Measurements from ENCODE around the gene RAI1.

RAI1 gene

DNA sequence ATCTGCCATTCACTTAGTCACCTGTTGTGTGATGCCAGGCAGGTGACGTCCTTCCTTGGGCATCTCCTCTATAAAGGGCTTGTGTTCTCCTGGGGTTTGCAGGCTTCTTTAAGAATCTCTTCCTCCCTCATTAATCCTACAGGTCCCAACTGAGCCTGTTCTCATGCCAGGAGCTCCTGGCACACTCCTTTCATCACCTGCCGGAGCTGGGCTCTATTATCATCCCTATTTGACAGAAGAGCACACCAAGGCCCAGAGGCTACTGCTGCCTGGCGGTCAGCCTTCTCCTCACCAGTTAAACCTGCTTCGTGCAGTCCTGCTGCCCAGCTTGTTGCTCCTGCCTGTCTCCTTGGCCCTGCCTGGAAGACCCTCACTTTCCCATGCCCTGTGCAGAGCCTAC lies 51.2 kb downstream of the RAI1 start:
- no peak for DNase-seq (ENCODE audit: low read depth)

DNA sequence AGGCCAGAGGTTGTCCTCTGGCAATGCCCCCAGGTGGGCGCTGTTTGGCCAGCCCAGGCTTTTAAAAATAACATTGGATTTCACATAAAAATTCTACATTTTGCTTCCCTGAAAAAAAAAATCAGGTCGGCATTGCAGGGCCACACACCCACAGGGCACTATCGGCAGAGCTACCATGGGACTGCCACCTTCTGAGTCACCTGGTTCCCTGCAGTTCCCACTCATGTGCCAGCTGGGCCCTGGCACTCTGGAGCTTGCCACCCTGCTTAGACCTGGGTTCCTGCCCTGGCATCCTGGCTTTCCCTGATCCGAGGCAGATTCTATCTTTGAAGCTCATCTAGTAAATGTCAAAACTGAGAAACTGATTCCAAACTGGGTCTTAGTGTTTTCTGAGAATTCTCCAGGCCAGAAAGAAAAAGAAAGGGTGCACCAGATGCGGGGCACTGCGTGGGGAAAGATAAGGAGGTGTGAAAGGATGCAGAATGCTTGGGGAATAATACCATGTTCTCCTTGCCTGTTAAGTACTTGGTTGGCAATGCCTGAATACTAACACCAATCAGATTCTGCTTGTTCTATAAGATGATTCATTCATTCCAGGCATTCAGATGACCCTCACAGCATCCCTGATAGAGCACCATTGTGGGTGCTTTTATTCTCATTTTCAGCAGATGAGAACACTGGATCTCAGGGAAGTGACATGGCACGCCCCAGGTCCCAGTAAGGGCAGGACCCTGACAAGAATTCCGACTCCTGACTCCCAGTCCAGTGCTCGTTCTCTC lies 51.8 kb downstream of the RAI1 start:
- no peak for DNase-seq (ENCODE audit: low read depth)

DNA sequence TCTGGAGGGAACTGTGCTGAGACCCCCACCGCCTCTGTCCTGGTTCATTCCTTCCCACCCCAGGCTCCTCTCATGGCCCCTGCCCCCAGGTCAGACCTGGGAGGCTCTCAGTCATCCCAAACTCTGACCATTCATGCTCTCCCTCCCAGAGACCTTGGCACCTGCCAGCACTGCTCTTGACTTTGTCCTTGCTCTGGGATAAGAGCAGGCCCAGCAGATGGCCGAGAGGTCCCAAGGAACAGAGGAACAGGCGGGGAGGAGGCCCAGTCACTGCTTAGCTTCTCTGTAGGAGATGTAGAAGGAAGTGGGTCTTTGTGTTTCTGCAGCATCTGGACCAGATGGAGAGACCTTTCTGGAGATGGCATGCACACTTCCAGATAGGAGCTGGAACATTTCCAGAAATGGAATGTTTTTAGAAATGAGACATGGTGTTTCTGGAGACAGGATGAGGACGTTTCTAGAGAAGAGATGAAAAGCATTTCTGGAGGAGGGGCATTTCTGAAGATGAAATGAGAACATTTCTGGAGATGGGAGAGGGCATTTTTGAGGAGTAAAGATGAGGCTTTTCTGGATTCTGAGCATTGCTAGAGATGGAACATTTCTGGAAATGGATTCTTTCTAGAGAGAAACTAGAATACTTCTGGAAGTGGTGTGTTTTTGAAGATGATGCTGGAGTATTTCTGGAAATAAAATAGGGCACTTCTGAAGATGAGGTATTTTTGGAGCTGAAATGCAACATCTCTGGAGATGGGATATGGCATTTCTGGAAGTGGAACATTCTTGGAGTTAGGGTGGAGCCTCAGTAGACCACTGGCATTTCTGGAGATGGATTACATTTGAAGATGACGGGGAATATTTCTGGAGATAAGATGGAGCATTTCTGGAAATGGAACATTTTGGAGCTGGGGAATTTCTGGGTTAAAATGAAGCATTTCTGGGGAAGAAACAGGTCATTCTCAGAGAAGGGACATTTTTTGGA lies 55.2 kb downstream of the RAI1 start:
- no peak for DNase-seq (ENCODE audit: low read depth)

DNA sequence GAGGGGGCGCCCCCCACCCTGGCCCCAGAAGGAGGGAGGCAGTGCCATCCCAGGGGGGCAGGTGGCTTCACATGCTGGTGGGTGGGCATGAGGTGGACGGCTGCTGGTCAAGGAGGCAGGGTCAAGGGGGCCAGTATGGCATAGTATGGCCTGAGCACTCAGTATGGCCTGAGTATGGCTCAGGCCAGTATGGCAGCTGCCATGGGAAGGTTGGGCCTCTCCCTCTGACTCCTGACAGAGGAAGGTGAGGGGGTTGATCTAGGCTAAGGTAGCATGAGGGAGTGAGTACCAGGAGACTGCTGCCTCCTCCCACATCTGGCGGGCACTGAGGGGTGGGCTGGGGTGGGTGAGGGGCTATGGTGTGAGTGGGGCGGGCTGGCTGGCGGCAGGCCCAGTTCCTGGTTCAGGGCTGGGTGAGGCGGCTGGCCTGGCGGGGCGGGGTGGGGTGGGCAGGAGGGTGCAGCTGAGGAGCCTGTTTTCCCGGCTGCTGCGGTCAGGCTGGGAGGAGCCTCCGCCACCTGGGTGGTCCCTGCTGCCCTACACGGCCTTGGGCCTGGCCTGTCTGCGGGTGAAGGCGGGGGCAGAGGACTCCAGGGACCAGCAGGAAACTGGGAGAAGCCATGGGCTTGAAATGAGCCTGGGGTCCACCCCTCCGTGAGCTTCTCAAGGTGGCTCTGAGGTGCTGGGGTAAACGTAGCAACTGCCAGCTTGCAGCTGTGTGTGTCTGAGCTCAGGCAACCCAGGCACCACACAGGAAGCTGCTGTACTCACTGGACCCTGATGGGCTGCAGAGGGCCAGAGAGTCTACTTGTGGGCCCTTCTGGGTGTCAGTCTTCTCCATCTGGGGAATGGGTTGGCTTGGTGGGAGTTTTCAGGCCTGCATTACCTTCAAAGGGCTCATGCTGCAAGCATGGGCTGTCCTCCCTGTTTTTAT lies 57.0 kb downstream of the RAI1 start:
- DNase-seq (ENCODE audit: low read depth) = no peak

DNA sequence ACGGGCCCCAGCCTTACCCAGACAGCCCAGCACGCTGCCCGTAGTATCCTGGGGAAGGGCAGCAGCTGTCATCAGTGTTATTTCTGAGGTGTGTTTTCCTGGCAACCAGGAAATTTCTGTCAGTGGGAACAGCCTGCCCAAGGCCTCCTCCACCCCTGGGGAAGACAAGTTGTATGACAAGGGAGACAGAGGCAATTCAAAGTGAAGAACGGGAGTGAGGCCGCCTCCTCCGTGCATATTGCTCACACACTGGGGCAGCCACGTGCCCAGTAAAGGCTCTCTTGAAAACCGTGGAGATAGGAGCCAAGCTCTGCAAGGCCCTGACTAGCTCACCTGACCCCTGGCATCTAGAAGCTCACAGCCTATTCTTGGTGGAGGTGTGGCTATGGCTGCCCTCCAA lies 57.6 kb downstream of the RAI1 start:
- no peak for DNase-seq (ENCODE audit: low read depth)

DNA sequence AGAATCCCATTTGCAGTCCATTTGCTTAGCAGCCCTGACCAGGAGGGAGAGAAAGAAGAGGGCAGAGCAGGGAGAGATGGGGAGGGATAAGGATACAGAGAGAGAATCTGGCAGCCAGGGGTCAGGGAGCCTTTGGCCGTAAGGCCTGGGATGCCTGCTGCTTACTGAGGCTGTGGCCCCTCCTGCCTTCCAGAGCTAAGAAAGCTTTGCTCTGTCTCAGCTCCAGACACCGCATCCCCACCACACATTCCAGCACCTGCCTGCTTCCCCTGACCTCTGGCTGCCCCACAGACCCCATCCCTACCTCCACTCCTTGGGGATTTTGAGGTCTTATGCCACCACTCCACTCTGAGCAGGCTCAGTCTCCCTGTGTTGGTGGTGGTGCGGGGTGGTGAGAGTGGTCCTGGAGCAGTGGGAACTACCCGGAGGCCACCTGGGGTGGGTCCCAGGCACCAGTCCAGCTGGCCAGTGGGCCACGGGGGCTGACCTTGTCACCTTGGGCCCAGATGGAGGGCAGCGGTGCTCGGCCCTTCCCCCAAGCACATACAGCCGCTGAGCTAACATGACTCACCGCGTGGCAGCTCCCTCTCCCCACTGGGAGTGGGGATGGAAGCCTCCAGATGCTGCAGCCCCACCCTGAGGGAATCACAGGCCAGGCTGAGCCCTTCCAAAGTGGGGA lies 58.3 kb downstream of the RAI1 start:
- DNase-seq (ENCODE audit: low read depth) = no peak

DNA sequence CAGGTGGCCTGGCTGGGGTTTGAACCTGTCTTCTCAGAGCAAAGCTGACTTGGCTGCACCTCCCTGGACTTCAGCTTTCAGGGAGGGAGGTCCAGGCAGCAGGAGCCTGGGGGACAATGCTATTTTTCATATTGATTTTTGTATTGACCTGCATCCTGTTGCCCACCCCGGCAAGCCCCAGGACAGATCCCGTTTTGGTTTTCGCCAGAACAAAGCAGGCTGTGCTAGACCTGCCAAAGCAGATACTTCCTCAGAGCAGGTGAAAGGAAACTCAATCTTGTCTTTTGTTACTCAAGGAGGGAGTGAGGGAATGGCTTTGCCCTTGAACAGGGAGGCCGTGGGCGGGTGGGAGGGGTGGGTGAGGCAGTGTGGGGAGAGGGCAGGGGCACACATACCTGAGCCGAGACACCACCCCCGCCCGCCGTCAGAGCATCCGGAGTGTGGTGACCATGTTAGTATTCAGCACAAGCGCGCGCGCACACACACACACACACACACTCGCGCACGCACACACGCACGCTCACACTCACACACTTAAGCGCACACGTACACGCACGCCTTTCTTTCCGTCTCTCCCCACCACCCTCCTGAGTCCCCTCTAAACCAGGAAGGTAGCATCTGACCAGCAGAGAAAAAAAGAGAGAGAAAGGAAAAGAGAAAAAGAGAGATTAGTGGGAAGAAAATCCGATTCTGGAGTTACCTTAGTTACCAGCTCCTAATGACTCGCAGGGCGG lies 59.5 kb downstream of the RAI1 start:
- DNase-seq (ENCODE audit: low read depth) = no peak

DNA sequence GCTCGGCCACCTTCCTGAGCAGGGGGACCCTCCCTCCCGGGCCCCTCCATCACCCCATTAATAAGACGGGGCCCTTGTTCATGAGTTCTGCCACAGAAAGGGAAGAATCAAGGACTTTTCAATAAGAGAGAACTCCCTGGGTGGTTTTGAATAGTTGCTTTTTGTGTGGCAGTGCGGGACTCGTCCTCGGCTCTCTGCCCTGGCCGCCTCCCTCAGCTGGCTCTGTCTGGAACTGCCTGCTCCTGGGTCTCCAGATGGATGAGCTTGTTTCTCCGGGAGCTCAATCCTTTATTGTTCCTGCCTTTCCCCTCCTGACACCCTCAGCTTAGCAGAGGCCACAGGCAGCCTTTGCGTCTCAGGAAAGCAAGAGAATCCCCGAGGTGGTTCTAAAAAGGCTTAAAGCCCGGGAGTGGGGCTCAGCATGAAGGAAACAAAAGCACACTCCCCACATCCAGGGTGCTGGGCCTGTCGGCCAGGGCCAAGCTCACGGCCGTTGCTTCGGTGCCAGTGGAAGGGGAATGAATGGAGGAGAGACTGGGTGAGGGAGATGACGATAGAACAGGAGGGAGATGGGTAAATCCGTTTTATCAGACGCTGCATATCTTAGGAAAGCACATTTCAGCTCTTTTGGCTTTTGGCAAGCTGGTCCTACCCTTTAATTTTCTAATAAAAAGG lies 60.2 kb downstream of the RAI1 start:
- no peak for DNase-seq (ENCODE audit: low read depth)

DNA sequence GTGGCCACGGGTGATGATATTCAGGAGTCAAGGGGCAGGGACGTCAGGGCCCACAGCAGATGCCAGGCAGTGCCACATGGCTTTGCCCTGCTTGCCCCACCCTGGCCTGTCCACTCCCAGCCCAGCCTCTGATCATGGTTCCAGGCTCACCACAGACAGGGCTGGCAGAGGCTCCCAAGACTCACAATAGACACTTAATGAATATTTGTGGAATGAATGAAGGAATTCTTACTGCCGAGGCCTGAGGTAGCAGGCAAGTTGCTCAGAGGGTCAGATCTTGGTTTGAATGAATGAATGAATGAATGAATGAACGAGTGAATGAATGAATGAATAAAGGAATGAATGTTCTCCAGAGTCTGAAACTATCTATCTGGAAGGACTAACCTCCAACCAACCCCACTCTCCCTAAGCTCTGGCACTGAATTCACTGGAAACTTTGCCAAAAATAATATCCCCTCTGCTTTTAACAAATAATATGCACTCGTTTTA lies 60.9 kb downstream of the RAI1 start:
- DNase-seq (ENCODE audit: low read depth) = no peak

DNA sequence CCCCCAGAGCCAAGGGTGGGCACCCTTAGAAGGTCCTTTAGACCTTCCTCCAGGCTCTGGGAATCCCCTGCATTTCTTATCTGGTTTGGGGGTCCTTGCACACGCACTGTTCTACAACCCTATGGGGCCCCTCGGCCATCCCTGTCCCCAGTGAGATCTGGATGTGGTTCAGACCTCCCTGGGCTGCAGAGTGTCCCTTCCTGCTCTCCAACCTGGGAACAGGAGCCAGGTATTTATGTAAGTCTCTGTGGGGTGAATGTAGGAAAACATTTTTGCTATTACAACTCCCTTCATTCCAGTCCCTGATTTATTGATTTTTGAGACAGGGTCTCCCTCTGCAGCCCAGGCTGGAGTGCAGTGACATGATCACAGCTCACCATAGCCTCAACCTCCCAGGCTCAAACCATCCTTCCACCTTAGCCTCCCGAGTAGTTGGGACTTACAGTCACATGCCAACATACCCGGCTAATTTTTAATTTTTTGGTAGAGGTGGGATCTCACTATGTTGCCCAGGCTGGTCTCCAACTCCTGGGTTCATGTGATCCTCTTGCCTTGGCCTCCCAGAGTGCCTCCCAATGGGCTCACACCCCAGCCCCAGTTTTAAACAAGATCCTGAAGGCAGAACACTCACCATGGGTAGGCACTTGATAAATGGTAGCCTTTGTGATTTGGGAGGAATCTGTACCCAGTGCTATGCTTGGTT lies 61.6 kb downstream of the RAI1 start:
- no peak for DNase-seq (ENCODE audit: low read depth)

DNA sequence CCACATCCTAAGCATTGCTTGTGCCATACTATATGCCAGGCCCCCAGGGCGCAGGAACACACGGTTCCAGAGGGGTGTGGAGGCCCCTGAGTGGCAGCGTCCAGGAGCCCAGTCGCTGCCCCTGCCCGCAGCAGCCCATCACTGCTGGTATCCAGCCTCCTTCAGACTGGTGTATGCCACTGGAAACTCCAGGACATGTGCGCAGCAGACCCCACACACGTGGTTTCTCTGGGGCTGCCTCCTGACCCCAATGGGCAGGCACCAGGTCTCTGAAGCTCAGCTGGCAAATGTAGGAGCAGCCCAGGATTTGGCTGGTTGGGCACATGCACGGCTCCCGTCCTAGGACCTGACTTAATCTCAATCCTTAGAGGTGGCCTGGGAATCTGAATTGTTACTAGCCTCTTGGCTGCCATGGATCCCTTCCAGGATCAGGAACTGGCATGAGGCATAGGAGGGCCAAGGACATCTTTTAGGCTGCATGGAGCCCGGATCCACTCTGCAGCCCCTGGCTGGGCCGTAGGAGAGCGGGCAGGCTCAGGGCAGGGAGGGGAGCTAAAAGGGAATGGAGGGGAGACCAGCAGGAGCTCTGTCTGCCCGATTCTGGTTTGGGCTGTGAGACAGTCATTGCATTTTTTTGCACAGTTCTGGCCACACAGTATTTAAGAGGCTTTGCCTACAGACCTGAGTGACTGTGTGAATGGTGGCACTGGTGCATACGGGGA lies 62.3 kb downstream of the RAI1 start:
- no peak for DNase-seq (ENCODE audit: low read depth)

DNA sequence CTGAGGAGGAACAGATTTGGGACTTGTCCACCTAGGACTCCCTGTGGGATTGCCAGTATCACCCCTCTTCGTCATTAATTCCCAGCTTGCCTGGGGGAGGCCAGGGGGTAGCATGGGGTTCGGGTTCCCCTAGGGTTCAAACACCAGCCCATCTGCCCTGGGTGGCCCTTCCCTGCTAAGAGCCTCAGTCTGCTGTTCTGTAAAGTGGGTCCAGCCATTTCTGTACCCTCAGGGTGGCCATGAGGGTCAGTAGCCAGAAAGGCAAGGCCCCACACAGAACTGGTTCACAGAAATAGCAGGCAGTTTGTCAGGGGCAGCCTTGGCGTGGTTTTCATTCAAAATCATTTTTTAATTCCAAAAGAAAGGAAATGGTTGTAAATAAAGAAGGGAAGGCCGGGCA lies 62.9 kb downstream of the RAI1 start:
- DNase-seq (ENCODE audit: low read depth) = no peak

DNA sequence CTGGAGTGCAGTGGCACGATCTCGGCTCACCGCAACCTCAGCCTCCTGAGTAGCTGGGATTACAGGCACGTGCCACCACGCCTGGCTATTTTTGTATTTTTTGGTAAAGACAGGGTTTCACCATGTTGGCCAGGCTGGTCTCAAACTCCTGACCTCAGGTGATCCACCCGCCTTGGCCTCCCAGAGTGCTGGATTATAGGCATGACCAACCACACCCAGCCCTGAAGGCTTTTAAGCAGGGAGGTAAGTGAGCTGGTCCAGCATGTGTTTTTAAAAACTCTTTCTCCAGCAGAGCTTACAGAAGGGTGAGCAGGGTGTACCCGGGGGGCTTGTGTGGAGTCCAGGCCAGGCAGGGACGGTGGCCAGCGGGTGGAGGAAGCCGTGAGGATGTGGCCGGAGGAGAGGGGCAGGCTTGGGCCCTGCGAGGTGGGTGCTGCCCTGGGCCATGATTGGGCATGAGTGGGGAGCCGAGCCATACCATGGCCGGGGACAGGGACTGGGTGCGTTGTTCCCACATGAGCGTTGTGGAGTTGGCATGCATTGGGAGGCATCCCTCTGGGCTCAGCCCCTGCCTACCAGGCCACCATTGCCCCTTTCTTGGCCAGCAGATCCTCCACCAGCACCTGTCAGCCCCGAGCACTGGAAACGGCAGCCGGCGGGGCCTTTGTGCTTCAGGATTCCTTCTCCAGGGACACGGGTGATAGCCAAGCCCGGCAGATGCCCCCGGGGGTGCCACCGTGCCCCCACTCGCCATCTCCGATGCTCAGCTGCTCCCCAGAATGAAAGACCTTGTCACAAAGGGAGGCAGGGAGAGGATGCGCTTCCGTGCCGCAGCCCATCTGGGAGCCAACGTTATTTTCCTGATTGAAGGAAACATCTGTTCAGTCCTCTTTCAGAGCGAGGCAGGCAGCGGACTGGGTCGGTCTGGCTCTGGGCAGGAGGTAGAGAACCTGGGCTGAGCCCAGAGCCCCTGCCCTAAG lies 64.5 kb downstream of the RAI1 start:
- no peak for DNase-seq (ENCODE audit: low read depth)

DNA sequence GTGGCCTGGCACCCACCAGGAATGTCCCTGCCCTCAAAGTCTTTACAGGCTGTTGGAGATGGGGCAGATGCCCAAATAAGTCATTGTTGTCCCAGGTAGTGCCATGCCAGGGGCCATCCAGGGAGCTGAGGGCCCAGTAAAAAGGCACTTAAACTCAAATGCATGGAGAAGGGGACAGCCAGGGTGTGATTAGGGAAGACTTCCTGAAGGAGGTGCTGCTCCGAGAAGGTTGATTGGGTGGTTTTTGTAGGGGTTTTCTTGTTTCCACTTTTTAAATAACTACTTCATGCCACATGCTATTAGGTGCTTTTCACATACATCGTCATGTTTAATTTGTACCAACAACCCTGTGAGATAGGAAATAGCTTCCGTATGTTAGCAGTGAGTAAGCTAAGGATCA lies 66.9 kb downstream of the RAI1 start:
- DNase-seq (ENCODE audit: low read depth) = no peak

DNA sequence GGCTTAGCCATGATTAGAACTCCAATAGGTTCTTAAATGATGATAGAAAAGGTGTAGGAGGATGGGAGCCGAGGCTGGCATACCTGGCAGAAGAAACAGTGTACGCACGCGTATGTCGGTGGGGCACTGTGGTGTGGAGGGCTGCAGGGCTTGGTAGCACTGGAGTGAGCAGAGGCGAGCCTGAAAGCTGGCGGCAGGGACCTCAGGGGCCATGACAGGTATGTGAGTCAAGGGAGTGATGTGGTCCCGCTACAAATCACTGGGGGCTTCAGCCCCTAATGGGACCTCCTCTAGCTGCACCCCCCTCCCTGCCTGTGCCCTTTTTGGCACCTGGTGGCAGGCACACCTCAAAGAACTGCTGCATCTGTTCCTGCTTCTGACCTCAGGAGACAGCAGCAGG lies 67.3 kb downstream of the RAI1 start:
- no peak for DNase-seq (ENCODE audit: low read depth)

DNA sequence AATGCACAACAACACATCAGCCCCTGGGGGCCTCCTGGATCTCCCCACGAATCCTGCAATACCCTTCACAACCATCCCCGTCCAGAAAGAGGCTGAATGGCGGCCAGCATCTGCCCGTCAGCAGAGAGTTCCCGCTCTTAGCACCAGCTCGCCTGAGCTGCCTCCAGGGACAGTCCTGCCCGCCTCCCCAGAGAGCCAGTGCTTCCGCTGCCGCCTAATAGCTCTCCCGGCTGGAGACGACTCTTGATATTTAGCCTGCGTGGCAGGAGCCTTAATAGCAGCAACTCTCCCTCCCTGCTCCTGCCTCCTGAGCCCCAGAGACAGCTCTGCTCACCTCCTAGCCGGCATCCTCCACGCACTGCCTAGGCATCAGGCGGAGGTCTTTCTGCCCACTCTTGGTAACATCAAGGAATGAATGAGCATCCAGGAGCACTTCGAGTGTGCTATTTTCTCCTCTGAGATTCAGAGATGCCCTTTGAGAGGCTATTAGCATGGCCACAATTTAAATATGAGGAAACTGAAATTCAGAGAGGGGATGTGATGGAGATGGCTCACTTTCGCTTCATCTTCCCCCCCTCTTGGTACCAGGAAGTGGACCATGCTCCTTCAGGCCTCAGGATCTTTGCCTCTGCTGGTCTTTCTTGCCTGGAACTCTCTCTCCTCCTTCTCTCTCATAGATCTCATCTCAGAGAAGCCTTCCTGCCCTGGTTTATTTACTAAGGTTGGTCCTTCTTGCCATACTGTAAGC lies 67.9 kb downstream of the RAI1 start:
- no peak for DNase-seq (ENCODE audit: low read depth)

DNA sequence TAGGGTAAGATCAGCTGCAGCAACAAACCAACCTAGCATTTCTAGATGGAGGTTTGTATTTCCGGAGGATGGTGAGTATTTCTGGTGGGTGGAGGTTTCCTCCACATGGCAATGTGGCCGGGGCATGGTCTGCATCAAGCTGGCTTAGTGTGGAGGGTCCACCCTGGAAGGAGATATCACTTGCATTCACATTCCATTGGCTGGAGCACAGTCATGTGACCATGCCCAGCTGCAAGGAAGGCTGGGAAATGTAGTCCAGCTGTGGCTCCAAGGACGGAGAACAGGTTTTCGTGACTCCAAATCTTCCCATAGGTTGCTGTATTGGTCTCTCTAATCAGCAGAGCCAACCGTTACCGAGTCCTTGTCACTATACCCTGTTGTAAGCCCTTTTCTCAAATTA lies 68.7 kb downstream of the RAI1 start:
- DNase-seq (ENCODE audit: low read depth) = no peak
